GM12801 (cell line): ENCODE measurements around the gene SDF4.

Experiments used
- CTCF ChIP-seq: IDR thresholded peaks from one replicate; pipeline ENCODE4 v1.5.1; 2011; ENCODE audit warnings: control low read depth; ENCODE audit not compliant: insufficient read length; ENCODE audit errors: extremely low read depth

The SDF4 gene

GRCh38 chr1:1256956-1257871, 25.4 kb upstream of the SDF4 start:
- no peak for TF ChIP-seq CTCF

DNA sequence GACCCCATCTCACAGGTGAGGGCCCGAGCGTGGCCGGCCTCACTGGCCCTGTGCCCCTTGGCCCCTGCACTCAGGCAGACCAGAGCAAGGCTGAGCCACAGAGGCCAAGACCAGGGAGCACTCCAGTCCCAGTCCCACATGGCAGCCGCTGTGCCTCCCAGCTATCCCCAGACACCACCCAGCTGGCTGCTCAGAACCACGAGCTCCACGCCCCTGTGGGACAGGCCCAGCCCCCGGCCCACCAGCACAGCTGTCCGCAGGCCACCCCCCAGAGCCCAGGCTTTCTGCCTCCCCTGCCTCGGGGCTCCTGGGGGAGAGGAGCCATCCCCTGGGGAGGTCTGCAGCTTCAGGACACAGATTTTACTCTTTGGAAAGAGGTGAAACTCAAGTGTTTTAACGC, 23.8 kb upstream of the SDF4 start:
- no peak for TF ChIP-seq CTCF

- no peak for TF ChIP-seq CTCF
Observed at GRCh38 chr1:1255078-1255477, 23.3 kb upstream of the SDF4 start.

- TF ChIP-seq CTCF: no peak
Observed at GRCh38 chr1:1254667-1254998, 22.8 kb upstream of the SDF4 start.

- no peak for TF ChIP-seq CTCF
Observed at GRCh38 chr1:1253972-1254666, 22.3 kb upstream of the SDF4 start.

DNA sequence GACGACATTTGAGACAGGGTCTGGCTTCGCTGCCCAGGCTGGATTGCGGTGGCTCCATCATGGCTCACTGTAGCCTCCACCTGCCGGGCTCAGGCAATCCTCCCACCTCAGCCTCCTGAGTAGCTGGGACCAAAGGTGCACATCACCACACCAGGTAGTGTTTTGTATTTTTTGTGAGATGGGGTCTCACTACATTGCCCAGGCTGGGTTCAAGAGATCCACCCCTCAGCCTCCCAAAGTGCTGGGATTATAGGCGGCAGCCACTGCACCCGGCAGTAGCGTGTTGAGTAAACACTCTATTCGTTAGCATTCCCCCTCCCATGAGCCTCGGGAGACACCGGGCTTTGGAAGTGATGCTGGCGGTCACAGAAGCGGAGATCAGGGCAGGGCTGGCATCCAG, 21.5 kb upstream of the SDF4 start:
- TF ChIP-seq CTCF: no peak

GRCh38 chr1:1250786-1251284, 19.0 kb upstream of the SDF4 start:
- TF ChIP-seq CTCF: no peak
